GM13976 (cell line): ENCODE results near the gene ESR2.

Experiments used
- DNase-seq: peaks from one replicate; pipeline ENCODE4 v3.0.0; 2012; ENCODE audit warnings: low spot score
- CTCF ChIP-seq: IDR thresholded peaks from 2 replicates; pipeline ENCODE4 v1.5.1; 2012; ENCODE audit warnings: borderline replicate concordance, mild to moderate bottlenecking; ENCODE audit not compliant: insufficient read depth; ENCODE audit errors: extremely low read depth, missing control alignments, control extremely low read depth
- in situ Hi-C: fragments of 300-500 bp; cut with MboI; formaldehyde crosslinking; loops from one replicate; pipeline ENCODE4 v1.12.0; 2022; ENCODE audit warnings: low sequenced_read_pairs, mixed read lengths, inconsistent platforms; ENCODE audit not compliant: unreplicated experiment

The ESR2 gene

DNA sequence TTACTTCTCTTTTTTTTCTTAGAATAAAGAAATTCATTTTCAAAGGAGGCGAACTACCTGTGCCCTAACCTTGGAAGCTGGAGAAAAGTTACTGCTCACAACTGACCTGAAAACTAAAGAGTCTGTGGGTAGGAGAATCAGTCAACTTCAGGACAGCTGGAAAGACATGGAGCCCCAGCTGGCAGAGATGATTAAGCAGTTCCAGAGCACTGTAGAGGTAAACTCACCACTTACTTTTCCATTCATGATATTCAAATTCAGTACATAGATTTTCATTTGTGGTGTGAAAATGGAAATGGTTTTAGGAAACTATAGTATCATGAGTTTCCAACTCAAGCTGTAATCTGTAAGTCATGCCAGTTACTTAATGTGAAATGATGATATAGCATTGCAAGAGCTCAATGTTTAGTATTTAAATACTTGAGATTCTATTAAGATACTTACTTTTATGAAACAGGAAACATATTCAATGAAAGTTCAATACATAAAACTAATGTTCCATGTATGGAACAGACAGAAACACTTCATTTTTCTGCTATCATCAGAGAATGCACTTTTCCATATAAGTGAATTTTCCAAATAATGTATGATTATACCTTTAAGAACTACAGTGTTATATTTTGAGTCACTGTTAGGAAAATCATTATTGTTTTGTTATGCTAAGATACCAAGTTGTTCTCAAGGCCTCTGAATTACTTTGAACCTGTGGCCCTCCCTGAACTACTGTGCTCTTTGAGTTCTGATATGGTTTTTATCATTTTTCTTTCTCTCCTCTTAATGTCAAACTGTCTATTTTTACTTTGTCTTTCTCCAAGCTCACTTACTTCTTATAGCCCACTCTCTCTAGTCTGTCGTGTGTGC is 119.0 kb downstream of the ESR2 start:
- no peak for DNase-seq
- no peak for TF ChIP-seq CTCF
- in situ Hi-C loops: no loop called here

- no peak for TF ChIP-seq CTCF
- in situ Hi-C loops: no loop called here
- no peak for DNase-seq
Measured at GRCh38 chr14:64170181-64170580, 124.0 kb downstream of the ESR2 start.

- no peak for DNase-seq
- TF ChIP-seq CTCF: no peak
- in situ Hi-C loops: no loop called here
Measured at GRCh38 chr14:64159588-64159987, 134.6 kb downstream of the ESR2 start.

- in situ Hi-C loops: no loop called here
- no peak for DNase-seq
- TF ChIP-seq CTCF: no peak
Measured at GRCh38 chr14:64158608-64159007, 135.6 kb downstream of the ESR2 start.

DNA sequence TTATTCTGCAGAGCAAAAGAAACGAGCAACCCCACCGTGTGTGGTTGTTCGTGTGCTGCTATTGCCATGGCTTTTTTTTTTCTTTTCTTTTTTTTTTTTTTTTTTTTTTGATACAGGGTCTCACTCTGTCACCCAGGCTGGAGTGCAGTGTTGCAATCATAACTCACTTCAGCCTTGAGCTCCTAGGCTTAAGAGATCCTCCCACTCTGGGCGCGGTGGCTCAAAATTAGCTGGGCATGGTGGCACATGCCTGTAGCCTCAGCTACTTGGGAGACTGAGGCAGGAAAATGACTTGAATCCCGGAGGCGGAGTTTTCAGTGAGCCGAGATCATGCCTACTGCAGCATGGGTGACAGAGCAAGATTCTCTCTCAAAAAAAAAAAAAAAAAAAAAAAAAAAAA is 144.2 kb downstream of the ESR2 start:
- DNase-seq: no peak
- no peak for TF ChIP-seq CTCF
- in situ Hi-C loops: no loop called here

GRCh38 chr14:64147126-64147790 is 146.9 kb downstream of the ESR2 start:
- no peak for DNase-seq
- in situ Hi-C loops: no loop called here
- TF ChIP-seq CTCF: no peak
